HG02852 (cell line): Measurements from ENCODE around the gene LARP1.
"Not testable (repeated sequence)": the region's sequence is repeated elsewhere in the genome, so short reads cannot be mapped to it uniquely, and the experiment has no call there.

ENCODE experiments used
- ATAC-seq: cut with Tn5 transposase; IDR thresholded peaks from one replicate; pipeline ENCODE4 v1.9.1; 2021; ENCODE audit warnings: mild to moderate bottlenecking, moderate library complexity; ENCODE audit not compliant: unreplicated experiment

The LARP1 gene

GRCh38 chr5:154820383-154820782 is 65.2 kb downstream of the LARP1 start:
- no peak for ATAC-seq

- not testable (repeated sequence) for ATAC-seq
Observed at GRCh38 chr5:154822896-154823295, 67.7 kb downstream of the LARP1 start.

GRCh38 chr5:154823605-154824004 is 68.4 kb downstream of the LARP1 start:
- ATAC-seq: no peak

- no peak for ATAC-seq
Observed at GRCh38 chr5:154824070-154824469, 68.9 kb downstream of the LARP1 start.

GRCh38 chr5:154829181-154829588 is 74.0 kb downstream of the LARP1 start:
- no peak for ATAC-seq

- no peak for ATAC-seq
Observed at GRCh38 chr5:154829589-154830218, 74.5 kb downstream of the LARP1 start.

GRCh38 chr5:154830219-154830595 is 75.0 kb downstream of the LARP1 start:
- no peak for ATAC-seq

- no peak for ATAC-seq
Observed at GRCh38 chr5:154830596-154830995, 75.4 kb downstream of the LARP1 start.

GRCh38 chr5:154831451-154831850 is 76.3 kb downstream of the LARP1 start:
- no peak for ATAC-seq

GRCh38 chr5:154832804-154833203 is 77.6 kb downstream of the LARP1 start:
- ATAC-seq: not testable (repeated sequence)

- ATAC-seq: no peak
Observed at GRCh38 chr5:154834053-154834452, 78.9 kb downstream of the LARP1 start.

- not testable (repeated sequence) for ATAC-seq
Observed at GRCh38 chr5:154835701-154836052, 80.5 kb downstream of the LARP1 start.

- no peak for ATAC-seq
Observed at GRCh38 chr5:154836225-154836624, 81.0 kb downstream of the LARP1 start.

- ATAC-seq: no peak
Observed at GRCh38 chr5:154837009-154837901, 82.1 kb downstream of the LARP1 start.

- no peak for ATAC-seq
Observed at GRCh38 chr5:154840435-154841272, 85.5 kb downstream of the LARP1 start.

- no peak for ATAC-seq
Observed at GRCh38 chr5:154841273-154841661, 86.1 kb downstream of the LARP1 start.

- ATAC-seq: no peak
Observed at GRCh38 chr5:154842689-154843530, 87.7 kb downstream of the LARP1 start.

- ATAC-seq: no peak
Observed at GRCh38 chr5:154844809-154845208, 89.6 kb downstream of the LARP1 start.

- ATAC-seq: no peak
Observed at GRCh38 chr5:154849264-154849785, 94.1 kb downstream of the LARP1 start.

GRCh38 chr5:154849791-154850201 is 94.6 kb downstream of the LARP1 start:
- ATAC-seq: no peak
